ENCODE data around the gene HOXC9.

The HOXC9 gene

GRCh38 chr12:53976172-53976822, 23.7 kb upstream of the HOXC9 start:
- DNase-seq (ENCODE audit: low read depth) = no peak

GRCh38 chr12:53976823-53977595, 23.0 kb upstream of the HOXC9 start:
- no peak for DNase-seq (ENCODE audit: low read depth)

GRCh38 chr12:53977596-53978445, 22.1 kb upstream of the HOXC9 start:
- DNase-seq (ENCODE audit: low read depth) = no peak

- DNase-seq (ENCODE audit: low read depth) = no peak
Measured at GRCh38 chr12:53978477-53979356, 21.2 kb upstream of the HOXC9 start.

GRCh38 chr12:53980104-53980801, 19.7 kb upstream of the HOXC9 start:
- DNase-seq (ENCODE audit: low read depth) = no peak

GRCh38 chr12:53980802-53981496, 19.0 kb upstream of the HOXC9 start:
- DNase-seq (ENCODE audit: low read depth) = no peak

GRCh38 chr12:53981634-53982565, 18.1 kb upstream of the HOXC9 start:
- DNase-seq (ENCODE audit: low read depth) = no peak

- no peak for DNase-seq (ENCODE audit: low read depth)
Measured at GRCh38 chr12:53982648-53983567, 17.1 kb upstream of the HOXC9 start.

GRCh38 chr12:53983568-53983949, 16.4 kb upstream of the HOXC9 start:
- DNase-seq (ENCODE audit: low read depth) = no peak

GRCh38 chr12:53983950-53984572, 15.9 kb upstream of the HOXC9 start:
- no peak for DNase-seq (ENCODE audit: low read depth)

- DNase-seq (ENCODE audit: low read depth) = no peak
Measured at GRCh38 chr12:53984901-53985691, 14.9 kb upstream of the HOXC9 start, which contains the start of gene HOXC10. Gene HOXC10, plus strand, starts transcription at chr12:53985146. Its CDS starts 114 bp downstream, at chr12:53985260.

- DNase-seq (ENCODE audit: low read depth) = no peak
Measured at GRCh38 chr12:53985692-53985993, 14.3 kb upstream of the HOXC9 start.

- no peak for DNase-seq (ENCODE audit: low read depth)
Measured at GRCh38 chr12:53985994-53986685, 13.8 kb upstream of the HOXC9 start.

GRCh38 chr12:53986686-53987483, 13.1 kb upstream of the HOXC9 start:
- no peak for DNase-seq (ENCODE audit: low read depth)

GRCh38 chr12:53987787-53988230, 12.2 kb upstream of the HOXC9 start:
- DNase-seq (ENCODE audit: low read depth) = no peak
